Astrocyte (in vitro differentiated cells and primary cell): ENCODE measurements around the gene FAM13C. TPM values are rescaled to one million over a fixed set of nuclear protein-coding genes. Genes with fewer than 3 reads are reported as not detected.
A peak's percentile ranks its signal among the peaks of the same experiment; 100 is the strongest.

Experiments
- DNase-seq: peaks from one replicate; pipeline ENCODE4 v3.0.0-alpha.2; 2010; ENCODE audit warnings: low read depth
- FAIRE-seq: peaks from 2 replicates; lab custom pipeline; 2011; peaks lifted over from hg19 to GRCh38; lab: Jason Lieb, UNC
- H2AFZ ChIP-seq: 2 replicates; pipeline ENCODE4 v1.6.0; 2012; ENCODE audit warnings: low read depth, low read length, inconsistent platforms
- H3K27ac ChIP-seq: 2 replicates; pipeline ENCODE4 v1.5.1; 2011; ENCODE audit warnings: low read depth, low read length, inconsistent platforms
- H3K27me3 ChIP-seq: 2 replicates; pipeline ENCODE4 v1.6.0; 2011; ENCODE audit warnings: low read length, inconsistent platforms; ENCODE audit not compliant: insufficient read depth
- H3K36me3 ChIP-seq: 2 replicates; pipeline ENCODE4 v1.5.1; 2011; ENCODE audit warnings: low read length, inconsistent platforms; ENCODE audit not compliant: insufficient read depth
- H3K4me1 ChIP-seq: 2 replicates; pipeline ENCODE4 v1.5.1; 2011; ENCODE audit warnings: low read length, inconsistent platforms; ENCODE audit not compliant: insufficient read depth
- H3K4me2 ChIP-seq: 2 replicates; pipeline ENCODE4 v1.6.0; 2012; ENCODE audit warnings: low read length, inconsistent platforms
- H3K4me3 ChIP-seq: 2 replicates; pipeline ENCODE4 v1.5.1; 2011; ENCODE audit warnings: low read depth, mild to moderate bottlenecking, low read length, inconsistent platforms; ENCODE audit not compliant: insufficient read depth
- H3K79me2 ChIP-seq: 2 replicates; pipeline ENCODE4 v1.6.0; 2012; ENCODE audit warnings: mild to moderate bottlenecking, low read length, inconsistent platforms; ENCODE audit not compliant: insufficient read depth
- H3K9ac ChIP-seq: 2 replicates; pipeline ENCODE4 v1.6.0; 2012; ENCODE audit warnings: mild to moderate bottlenecking, low read length, inconsistent platforms
- H3K9me3 ChIP-seq: 2 replicates; pipeline ENCODE4 v1.5.1; 2012; ENCODE audit warnings: low read depth, mild to moderate bottlenecking, low read length, inconsistent platforms; ENCODE audit not compliant: insufficient read depth
- H4K20me1 ChIP-seq: 2 replicates; pipeline ENCODE4 v1.6.0; 2012; ENCODE audit warnings: low read length, inconsistent platforms; ENCODE audit not compliant: insufficient read depth
- H3K27ac Mint-ChIP-seq: one replicate; pipeline ENCODE4 v1.8.0; 2021; ENCODE audit warnings: mild to moderate bottlenecking, mixed read lengths; ENCODE audit not compliant: unreplicated experiment
- H3K27me3 Mint-ChIP-seq: one replicate; pipeline ENCODE4 v1.8.0; 2021; ENCODE audit warnings: low read depth, mixed read lengths; ENCODE audit not compliant: unreplicated experiment
- H3K36me3 Mint-ChIP-seq: one replicate; pipeline ENCODE4 v1.8.0; 2021; ENCODE audit warnings: low read depth, mixed read lengths; ENCODE audit not compliant: unreplicated experiment
- H3K4me1 Mint-ChIP-seq: one replicate; pipeline ENCODE4 v1.8.0; 2021; ENCODE audit warnings: low read depth, mixed read lengths; ENCODE audit not compliant: unreplicated experiment
- H3K4me3 Mint-ChIP-seq: one replicate; pipeline ENCODE4 v1.8.0; 2021; ENCODE audit warnings: mild to moderate bottlenecking, moderate library complexity, mixed read lengths; ENCODE audit not compliant: unreplicated experiment
- H3K9me3 Mint-ChIP-seq: one replicate; pipeline ENCODE4 v1.8.0; 2021; ENCODE audit warnings: mild to moderate bottlenecking, mixed read lengths; ENCODE audit not compliant: unreplicated experiment
- CTCF ChIP-seq: IDR thresholded peaks from 2 replicates; pipeline ENCODE4 v1.5.1; 2011; ENCODE audit warnings: low read depth, mild to moderate bottlenecking, inconsistent platforms, low read length, moderate library complexity; ENCODE audit not compliant: insufficient read depth
- EZH2 ChIP-seq: IDR thresholded peaks from 2 replicates; pipeline ENCODE4 v1.6.1; 2012; ENCODE audit warnings: mild to moderate bottlenecking, low read length, inconsistent platforms; ENCODE audit not compliant: insufficient read depth
- total RNA-seq: library from RNA; stranded (reverse); gene quantifications from 2 replicates; pipeline ENCODE4 v1.2.1, GENCODE V29; 2021

Gene FAM13C
- total RNA-seq, 1 donor from 2014 or later: 8.7 TPM

- H3K4me2 ChIP-seq: peak overlapping the region; percentile 17
- peak overlapping the region; percentile 16 for H3K27ac ChIP-seq
- H2AFZ ChIP-seq: no peak overlapping the region
- TF ChIP-seq CTCF (no peak), EZH2 (no peak)
- no peaks in the 10 kb centered on the region for H3K27me3 ChIP-seq
- DNase-seq (peak; percentile 91), FAIRE-seq (no peak)
- H4K20me1 ChIP-seq: no peaks in the 10 kb centered on the region
- H3K4me3 ChIP-seq: no peak overlapping the region
- Mint-ChIP-seq H3K9me3 (no peaks in the 10 kb centered on the region), H3K27ac (peak overlapping the region; percentile 48), H3K36me3 (no peaks in the 10 kb centered on the region), H3K27me3 (no peaks in the 10 kb centered on the region), H3K4me1 (peaks cover 31% of the 10 kb centered on the region), H3K4me3 (no peak overlapping the region)
- H3K36me3 ChIP-seq: no peaks in the 10 kb centered on the region
- H3K79me2 ChIP-seq: no peaks in the 10 kb centered on the region
- no peaks in the 10 kb centered on the region for H3K9me3 ChIP-seq
- H3K9ac ChIP-seq: no peak overlapping the region
- peaks cover 26% of the 10 kb centered on the region for H3K4me1 ChIP-seq
These were observed 20.5 kb upstream of the FAM13C start for GRCh38 chr10:59382831-59383295.

- H3K4me2 ChIP-seq: no peak overlapping the region
- Mint-ChIP-seq H3K4me1 (peaks cover 26% of the 10 kb centered on the region), H3K27ac (no peak overlapping the region), H3K9me3 (no peaks in the 10 kb centered on the region), H3K4me3 (no peak overlapping the region), H3K27me3 (no peaks in the 10 kb centered on the region), H3K36me3 (no peaks in the 10 kb centered on the region)
- no peaks in the 10 kb centered on the region for H3K36me3 ChIP-seq
- no peak overlapping the region for H3K27ac ChIP-seq
- no peak overlapping the region for H3K9ac ChIP-seq
- H3K27me3 ChIP-seq: no peaks in the 10 kb centered on the region
- H3K9me3 ChIP-seq: no peaks in the 10 kb centered on the region
- DNase-seq (no peak), FAIRE-seq (peak; percentile 32)
- H3K4me1 ChIP-seq: peaks cover 14% of the 10 kb centered on the region
- H3K4me3 ChIP-seq: no peak overlapping the region
- no peak overlapping the region for H2AFZ ChIP-seq
- H3K79me2 ChIP-seq: no peaks in the 10 kb centered on the region
- TF ChIP-seq EZH2: no peak
- H4K20me1 ChIP-seq: no peaks in the 10 kb centered on the region
These were observed 19.3 kb upstream of the FAM13C start for GRCh38 chr10:59381687-59382086.

GRCh38 chr10:59376846-59377245 is 14.5 kb upstream of the FAM13C start:
- FAIRE-seq (no peak), DNase-seq (no peak)
- H3K36me3 ChIP-seq: no peaks in the 10 kb centered on the region
- no peaks in the 10 kb centered on the region for H3K36me3 Mint-ChIP-seq
- H3K4me3 Mint-ChIP-seq: no peak overlapping the region
- no peaks in the 10 kb centered on the region for H3K27me3 ChIP-seq
- peaks cover 18% of the 10 kb centered on the region for H3K4me1 Mint-ChIP-seq
- no peaks in the 10 kb centered on the region for H4K20me1 ChIP-seq
- TF ChIP-seq CTCF (no peak), EZH2 (no peak)
- H2AFZ ChIP-seq: no peak overlapping the region
- H3K9ac ChIP-seq: no peak overlapping the region
- H3K27ac ChIP-seq: no peak overlapping the region
- H3K4me2 ChIP-seq: no peak overlapping the region
- H3K4me3 ChIP-seq: no peak overlapping the region
- H3K4me1 ChIP-seq: no peaks in the 10 kb centered on the region
- no peak overlapping the region for H3K27ac Mint-ChIP-seq
- H3K9me3 Mint-ChIP-seq: no peaks in the 10 kb centered on the region
- H3K9me3 ChIP-seq: no peaks in the 10 kb centered on the region
- no peaks in the 10 kb centered on the region for H3K79me2 ChIP-seq
- H3K27me3 Mint-ChIP-seq: no peaks in the 10 kb centered on the region
